HG03442 (cell line): ENCODE measurements around the gene MXD4.

ENCODE experiments used
- ATAC-seq: cut with Tn5 transposase; IDR thresholded peaks from one replicate; pipeline ENCODE4 v1.9.1; 2021; ENCODE audit warnings: mild to moderate bottlenecking, moderate library complexity; ENCODE audit not compliant: unreplicated experiment

Gene MXD4

DNA sequence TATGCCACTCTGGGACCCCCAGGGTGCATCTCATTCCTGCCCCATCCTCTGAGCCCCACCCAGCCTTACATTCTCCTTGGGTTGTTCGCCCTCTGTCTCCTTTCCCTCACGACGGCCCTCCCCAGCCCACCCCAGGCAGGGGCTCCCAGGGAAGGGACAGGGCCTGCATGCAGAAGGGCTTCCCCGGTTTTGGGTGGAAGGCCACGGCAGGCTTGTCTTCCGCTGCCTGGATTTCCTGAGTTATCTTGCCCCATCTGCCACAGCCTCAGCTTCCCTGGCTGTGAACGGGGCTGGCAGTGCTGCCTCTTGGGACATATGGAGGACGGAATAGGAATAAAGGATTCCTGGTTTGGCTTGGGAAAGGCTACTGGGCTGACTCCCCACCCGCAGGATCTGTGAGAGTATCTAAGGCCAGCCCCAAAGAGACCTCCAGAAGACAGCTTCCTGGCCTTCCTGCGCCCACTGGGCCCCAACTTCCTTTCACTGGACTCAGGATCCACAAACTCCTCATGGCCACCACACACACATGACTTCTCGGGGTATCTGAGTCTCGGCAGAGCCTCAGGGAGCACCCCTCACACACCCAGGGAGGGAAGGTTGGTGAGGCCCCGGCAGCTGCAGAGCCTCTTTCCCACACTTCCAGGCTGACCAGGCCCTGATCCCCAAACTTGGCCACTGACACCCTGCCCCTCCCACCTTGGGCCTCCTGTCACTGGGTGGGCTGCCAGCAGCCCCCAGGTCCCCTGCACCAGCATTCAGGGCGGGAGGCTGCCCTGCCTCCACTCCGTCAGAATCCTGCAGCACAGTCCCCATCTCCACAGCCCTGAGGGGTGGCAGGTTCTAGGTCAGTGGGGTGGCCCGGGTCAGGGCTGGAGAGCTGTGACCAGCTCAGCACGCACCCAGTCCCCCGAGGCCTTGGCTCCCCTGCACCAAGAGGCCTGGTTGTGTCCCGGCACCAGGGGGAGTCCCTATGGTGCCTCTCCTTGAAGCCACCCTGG, 3.5 kb upstream of the MXD4 start:
- ATAC-seq, result no peak

DNA sequence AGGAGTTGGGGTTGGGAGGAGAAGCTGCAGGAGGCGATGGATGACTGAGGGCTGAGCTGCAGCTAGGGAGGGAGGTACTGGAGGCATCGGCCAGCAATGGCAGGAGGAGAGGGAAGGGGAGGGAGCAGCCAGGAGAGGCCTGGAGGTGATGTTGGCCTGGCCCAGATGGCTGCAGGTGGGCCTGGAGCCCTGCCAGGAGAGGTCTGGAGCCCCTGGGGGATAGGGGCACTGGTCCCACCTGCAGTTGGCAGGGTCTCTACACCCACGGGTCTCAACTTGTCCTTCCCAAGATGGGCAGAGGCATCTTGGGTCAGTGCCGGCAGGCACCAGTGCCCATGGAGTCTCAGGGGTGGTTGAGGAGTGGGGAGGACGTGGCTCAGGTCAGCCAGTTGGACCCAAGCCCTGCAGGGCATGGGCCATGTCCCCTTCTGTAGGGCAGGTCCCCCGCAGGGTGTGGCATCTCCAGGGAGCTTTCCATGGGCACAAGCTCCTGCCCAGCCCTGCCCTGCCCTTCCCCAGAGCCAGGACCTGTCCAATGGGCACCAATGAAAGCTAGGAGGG, 2.7 kb upstream of the MXD4 start:
- ATAC-seq, result no peak

DNA sequence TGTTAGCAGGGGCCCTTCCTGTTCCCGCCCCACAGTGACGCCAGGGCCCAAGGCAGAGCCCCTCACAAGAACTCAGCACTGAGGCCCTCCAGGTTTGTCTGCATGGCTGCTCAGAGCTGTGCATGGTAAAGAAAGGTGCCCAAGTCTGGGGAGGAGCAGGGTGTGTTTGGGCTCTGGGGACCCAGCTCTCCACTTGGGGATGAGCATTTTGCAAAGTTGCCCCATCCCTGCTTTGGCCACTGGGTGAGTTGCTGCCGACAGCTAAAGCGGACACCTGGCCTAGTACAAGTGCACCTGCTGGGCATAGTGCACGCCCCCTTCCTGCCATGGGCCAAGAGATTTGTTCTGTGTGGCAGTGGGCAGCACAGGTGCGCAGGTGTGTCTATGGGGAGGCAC, 2.0 kb upstream of the MXD4 start:
- ATAC-seq, result no peak

DNA sequence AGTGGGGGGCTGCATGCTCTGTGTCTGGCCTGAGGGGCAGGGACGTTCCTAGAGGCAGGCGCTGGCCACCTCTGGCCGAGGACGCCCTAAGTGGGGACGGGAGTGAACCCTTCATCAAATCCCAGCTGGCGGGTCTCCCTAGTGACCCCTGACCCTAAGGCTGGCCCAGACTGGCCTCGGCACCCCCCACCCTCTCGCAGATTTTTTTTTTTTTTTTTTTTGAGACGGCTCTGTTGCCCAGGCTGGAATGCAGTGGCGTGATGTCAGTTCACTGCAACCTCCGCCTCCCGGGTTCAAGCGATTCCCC, 988 bp upstream of the MXD4 start:
- ATAC-seq, result no peak

DNA sequence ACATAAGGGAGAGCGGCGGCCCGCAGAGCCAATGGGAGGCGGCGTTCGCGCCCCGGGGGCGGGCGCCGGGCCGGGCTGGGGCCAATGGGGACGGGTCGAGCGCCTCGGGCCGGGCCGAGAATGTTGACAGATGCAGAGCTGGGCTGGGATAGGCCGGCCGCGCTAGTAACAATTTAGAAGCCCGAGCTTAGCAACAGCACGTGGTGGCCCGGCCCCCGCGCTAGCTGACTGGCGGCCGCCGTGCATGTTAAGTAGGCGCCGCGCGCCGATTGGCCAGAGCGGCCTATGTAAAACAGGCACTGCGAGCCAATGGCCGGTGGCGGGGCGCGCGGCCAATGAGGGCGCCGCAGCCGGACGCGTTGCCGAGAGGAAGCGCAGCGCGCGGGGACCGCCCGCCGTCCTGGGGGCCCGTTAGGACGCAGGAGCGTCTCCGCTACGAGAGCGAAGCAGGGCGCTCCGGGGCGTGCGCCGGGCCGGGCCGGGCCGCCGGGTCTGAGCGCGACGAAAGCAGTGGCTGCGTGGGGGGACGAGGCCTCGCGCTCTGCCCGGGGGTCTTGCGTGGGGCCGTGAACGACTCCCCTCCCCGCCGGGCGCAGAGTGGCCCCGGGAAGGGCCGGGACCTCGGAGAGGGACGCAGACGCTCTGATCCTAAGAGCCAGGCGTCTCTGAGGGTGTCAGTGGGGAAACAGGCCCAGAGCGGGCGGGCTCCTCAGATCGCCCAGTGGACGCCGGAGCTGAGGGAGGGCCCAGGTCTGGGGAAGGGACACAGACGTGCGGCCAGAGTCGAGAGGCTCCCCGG, 435 bp upstream of the MXD4 start:
- ATAC-seq, result peak; percentile 86

DNA sequence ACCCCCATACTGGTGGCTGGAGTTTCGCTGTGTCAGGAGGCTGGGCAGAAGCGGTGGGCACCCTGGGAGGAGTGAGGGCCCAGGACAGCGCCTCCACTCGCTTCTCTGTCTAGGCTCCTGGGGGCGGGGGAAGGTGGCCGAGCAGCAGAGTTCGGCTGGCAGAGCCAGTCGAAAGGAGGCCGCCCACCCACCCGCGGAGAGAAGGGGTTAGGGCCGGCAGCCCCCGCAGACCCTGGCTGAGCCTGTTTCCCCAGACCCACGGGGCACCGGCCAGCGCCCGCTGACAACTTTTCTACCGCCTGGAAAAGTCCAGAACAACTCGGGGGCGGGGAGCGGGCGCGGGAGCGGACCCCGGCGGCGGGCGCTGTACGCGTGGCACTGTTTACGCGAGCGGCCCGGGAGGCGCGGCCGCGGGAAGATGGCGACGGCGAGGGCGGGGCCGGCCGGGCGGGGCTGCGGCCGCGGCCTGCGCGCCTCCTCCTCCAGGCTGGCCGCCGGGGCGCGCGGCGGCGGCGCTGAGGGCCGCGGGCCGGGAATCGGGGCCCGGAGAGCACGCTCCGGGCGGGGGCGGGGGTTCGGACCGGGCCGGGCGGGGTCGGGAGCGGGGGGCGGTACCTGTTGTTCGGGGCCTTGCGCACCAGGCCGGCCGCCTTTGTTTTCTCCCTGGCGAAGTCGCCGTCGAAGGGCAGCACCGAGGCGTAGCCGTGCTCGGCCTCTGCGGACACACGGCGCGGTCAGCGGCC, 628 bp downstream of the MXD4 start:
- ATAC-seq, result peak; percentile 20

DNA sequence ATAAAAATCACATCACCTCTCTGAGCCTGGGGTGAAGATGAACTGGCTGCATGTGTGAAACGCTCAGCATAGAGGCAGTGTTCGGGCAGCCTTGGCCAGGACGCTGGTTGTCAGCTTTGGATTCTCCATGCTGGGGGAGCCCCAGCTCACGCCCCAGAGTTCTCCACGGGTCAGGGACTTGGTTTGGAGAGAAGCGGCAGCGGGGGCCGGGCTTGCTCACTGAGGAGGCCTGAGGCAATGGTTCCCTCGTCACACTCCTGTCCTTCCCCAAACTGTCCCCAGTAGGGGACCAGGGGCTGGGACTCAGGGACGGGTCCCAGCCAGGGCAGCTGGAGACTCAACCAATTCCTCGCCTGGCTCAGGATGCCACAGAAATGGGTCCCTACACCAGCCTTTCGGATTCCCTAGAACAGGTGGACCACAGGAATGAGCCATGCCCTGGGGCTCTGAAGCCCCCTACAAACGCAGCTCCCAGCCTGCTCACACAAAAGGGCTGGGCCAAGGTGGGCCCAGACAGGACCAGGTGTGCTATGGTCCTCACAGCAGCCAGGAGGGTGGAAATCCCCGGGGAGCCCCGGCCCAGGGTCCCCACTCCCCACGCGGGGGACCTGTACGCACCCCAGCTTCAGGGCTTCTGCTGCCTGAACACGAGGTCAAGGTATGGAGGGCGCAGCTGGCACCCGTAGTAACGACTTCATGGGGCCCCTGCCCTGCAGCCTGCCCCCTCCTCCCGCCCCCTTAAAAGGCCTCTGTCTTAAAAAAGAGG, 1.4 kb downstream of the MXD4 start:
- no peak for ATAC-seq

DNA sequence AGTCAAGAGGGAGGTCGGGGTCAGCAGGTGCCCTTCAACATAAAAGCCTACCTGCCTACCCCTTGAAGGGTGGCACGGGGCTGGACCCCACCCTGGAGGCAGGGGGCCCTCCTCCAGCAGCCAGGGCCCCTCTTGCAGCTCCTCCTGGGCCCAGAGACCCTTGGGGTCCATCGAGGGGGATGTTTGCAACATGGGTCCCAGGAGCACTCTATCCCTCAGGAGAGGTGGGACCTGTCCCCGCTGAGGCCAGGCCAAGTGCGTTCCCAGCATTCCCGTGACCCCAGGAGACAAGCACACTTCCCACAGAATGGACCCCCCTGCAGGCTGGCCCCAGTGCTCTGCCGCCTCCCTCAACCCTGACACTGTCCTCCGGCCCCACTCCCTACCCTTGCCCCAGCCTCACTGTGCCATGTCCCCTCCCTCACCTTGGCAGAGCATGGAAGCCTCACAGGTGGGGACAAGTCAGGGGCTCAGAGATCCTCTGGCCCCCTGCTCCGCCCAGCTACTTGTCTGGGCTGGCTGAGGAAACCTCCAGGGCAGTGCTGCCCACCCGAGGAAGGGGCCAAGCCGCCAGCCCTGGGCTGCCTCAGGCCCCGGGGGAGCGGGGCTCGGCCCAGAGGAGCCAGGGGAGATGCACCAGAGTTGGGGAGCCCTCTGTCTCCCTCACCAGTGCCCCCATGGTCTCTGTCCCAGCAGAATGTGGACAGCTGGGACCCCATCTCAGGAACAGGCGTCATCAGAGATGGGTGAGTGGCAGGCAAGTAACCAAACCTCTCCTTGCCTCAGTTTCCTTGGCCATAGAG, 2.2 kb downstream of the MXD4 start:
- ATAC-seq, result no peak

DNA sequence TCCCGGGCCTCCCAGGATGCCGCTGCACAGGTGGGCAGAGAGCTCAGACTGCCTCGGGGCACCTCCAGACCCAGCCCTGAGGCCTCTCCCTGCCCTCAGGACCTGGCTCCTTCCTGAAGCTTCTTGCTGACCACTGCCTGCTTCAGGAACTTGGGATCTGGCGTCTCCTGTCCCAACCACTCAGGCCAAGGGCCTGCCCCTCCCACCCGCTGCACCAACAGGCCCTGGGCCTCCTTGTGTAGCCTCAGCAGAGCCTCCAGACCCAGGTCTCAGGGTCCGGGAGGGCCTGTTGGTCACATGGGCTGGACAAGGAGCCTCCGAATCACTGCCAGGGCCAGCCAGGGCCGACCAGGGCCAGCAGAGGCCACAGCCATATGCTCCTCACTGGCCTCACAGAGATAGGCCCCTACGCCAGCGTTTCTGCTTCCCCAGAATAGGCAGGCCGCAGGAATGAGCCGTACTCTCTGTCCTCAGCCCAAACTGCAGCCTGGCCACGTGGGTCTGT, 2.8 kb downstream of the MXD4 start:
- no peak for ATAC-seq

DNA sequence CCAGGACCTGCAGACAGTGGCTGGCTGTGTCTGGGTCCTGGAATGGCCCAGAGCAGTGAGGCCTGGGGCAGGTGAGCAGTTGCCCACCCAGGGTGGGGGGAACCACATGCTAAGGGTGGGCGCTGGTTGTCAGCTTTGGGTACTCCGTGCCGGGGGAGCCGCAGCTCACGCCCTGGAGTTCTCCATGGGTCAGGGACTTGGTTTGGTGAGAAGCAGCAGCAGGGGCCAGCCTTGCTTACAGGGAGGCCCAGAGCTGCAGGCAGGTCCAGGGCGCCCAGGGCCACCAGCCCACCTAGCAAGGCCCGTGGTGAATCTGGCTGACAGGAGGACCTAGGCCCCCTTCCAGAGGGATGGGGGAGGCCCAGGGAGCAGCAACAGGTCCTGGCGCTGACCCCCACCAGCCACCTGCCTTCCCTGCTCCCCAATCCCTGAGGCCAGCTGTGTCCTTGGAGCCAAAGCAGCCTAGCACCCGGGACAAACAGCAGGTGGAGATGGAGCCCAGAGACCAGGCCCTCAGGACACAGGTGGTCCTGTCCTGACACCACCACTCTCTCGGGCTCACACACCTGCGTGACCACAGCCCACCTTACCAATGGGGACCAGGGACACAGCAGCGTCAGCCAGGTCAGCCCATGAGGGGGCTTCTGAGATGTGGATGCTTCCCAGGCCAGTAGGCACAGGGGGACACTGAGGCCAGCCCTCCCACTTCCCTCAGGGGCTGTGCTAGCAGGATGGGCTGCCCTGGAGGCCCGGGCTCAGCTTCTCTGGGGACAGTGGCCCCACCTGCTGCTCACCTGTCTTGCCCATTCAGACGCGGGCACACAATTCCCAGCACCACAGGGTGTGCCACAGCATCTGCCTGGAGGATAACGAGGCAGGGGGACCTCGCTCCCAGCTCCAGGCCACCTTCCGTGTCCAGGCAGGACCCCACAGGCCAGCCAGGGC, 3.5 kb downstream of the MXD4 start:
- ATAC-seq, result no peak

DNA sequence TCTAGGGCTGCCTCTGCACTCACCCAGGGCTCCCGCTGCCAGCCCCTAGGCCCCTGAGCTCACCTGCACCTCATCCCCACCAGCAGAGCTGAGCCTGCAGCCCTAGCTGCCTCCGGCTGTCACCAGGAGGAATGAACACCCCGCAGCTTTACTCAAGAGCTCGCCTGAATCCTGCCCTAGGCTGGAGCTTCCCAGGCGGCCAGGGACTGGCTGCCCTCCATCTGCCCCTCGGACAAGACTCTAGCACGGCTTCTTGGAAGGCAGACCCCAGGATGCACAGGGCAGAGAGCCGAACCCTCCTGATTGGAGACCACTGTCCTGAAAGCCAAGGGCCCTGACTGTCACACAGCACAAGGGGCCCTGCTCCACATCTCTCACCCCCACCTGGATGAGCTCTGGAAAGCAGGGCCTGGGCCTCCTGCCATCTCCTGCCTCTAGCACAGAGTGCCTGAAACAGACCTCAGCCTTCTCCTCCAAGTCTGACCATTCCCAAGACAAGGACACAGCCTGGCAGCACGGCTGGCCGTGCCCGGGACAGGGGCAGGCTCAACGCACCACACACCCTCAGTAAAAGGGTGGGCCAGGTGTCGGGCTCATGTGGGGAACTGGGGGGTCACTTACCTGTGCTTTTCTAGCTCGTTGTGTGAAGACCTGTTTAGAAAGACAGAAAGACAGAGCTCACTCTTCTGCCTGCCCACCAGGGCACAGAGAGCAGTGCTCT, 4.4 kb downstream of the MXD4 start:
- no peak for ATAC-seq

DNA sequence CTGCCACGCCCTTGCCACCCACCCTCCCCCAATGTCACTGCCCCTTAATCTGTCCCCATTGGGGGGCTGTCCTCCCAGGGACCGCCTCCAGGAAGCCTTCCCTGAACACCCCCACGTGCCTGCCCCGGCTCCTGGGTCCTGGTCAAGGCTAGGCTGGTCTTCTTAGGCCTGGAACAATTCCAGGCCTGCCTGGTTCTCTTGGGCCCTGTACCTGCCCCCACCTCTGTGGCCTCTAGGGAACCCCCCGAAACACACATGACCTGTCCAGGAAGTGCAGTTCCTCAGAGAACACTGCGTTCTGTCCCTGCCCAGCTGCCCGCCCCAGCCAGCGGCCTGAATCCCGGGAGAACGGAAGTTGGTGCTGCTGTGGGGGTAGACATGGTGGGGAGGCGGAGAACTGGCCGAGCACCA, 5.1 kb downstream of the MXD4 start:
- ATAC-seq, result no peak

DNA sequence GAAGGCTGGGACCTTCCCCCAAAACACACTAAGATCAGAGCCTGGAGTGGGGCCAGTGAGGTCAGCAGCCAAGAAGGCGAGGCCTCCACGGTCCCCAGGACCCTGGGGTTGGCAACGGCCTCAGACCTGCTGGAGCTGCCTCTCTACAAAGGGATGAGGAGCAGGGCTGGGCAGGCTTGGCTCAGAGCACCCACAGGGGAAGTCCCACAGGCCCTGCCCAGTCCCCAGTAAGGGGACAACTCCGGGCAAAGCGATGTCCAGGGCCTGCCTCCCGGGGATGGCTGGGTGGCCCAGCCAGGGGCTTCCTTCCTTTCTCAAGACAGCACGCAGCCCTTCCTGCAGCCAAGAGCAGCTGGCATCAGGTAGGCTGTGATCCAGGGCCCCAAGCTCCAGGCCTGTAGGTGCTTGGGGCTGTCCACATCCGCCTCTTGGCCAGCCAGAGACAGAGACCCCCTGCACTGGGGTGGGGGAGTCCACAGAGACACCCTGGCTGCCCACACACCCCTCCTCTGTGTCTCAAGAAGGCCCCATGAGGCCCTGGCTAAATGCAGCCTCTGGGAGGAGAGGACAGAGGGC, 5.7 kb downstream of the MXD4 start:
- ATAC-seq, result no peak

DNA sequence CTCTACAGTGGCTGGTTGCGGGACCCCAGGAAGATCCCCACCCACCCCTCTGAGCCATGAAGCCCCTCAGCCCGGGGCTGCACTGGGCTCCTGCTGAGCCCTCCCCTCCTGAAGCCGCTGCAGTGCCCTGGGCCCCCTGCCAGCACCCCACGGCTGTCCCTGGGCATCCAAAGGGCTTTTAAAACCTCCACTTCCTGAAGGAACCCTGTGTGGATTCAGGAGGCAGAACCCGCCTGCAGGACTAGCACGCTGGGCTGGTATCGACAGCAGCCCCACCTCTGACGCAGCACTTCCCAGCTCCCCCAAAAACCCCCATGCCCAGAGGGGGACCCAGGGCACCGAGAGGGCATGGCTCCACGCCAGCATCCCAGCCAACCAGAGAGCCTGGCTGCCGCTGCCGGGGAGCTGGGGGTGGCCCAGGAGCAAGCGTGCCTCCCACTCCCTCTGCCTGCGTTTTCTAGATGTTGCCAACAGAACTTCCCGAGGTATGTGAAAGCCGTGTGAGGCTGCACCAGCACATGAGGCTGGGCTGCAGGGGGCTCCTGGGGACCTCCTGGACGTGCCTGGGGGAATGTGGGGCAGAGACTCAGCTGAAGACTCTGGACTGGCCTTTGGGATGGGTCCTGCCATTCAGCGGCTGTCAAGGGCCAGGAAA, 6.3 kb downstream of the MXD4 start:
- ATAC-seq, result no peak

DNA sequence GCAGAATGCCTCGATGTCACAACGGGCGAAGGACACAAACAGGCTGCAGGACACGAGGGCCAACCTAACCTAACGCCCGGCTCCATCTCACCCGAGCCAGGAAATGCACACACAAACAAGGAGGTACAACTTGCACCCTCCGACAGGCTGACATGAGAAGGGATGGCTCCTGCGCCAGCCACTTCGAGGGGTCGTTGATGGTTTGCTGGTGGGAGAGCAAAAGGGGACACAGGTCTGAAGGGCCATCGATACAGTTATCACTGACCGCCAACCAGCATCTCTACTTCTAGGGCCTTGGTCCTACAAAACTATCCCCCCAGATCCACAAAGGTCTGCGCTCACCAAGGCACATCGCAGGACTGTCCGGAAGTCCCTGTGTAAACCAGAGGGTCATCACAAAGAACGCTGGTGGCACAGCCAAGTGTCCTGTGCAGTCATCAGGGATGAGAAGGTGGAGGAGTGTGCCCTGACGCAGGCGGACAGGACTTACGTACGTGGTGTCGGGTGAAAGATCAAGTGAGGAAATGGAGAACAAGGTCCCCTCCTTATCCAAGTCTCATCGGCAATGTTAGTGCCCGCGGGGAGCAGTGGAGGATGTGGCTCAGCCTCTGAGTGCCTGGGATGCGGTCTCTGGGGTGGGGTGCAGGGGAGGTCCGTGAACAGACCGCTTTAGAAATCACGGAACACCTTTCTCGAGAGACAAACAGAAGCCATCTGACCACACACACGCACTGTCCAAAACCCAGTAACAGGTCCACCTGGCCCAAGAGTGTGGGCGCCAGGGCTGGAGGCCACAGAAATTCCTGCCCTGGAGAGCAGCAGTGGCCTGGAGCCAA, 7.0 kb downstream of the MXD4 start:
- ATAC-seq, result no peak
